Type B pancreatic cell (in vitro differentiated cells): ENCODE data around the gene CENPB. TPM values are rescaled to one million over a fixed set of nuclear protein-coding genes. Genes with fewer than 3 reads are reported as not detected.

Experiments used
- total RNA-seq: library from RNA; stranded (reverse); gene quantifications from 2 replicates; pipeline ENCODE4 v1.2.1, GENCODE V29; 2021; ENCODE audit warnings: low replicate concordance

The CENPB gene
- total RNA-seq, 1 donor from 2014 or later, result 63.2 TPM

Other genes starting within 250 kb of the CENPB start
- gene GFRA4, start 123.3 kb downstream of the CENPB start, total RNA-seq, result not detected in 2 replicates
- gene ADAM33, start 104.7 kb downstream of the CENPB start, total RNA-seq, result 0.29 and 8.2 TPM in 2 replicates
- gene SIGLEC1, start 74.1 kb downstream of the CENPB start, total RNA-seq, result not detected in 2 replicates
- gene HSPA12B, start 54.1 kb downstream of the CENPB start, total RNA-seq, result 0.10 and 5.2 TPM in 2 replicates
- 21.7 and 49.4 TPM in 2 replicates for gene ADISSP, start 19.0 kb downstream of the CENPB start, total RNA-seq
- 0.55 and 3.0 TPM in 2 replicates for gene SPEF1, start 5.3 kb downstream of the CENPB start, total RNA-seq
- 34.8 and 51.1 TPM in 2 replicates for gene CDC25B, start 9.6 kb upstream of the CENPB start, total RNA-seq
- 10.4 and 11.1 TPM in 2 replicates for gene AP5S1, start 33.8 kb upstream of the CENPB start, total RNA-seq
- gene MAVS, start 60.1 kb upstream of the CENPB start, total RNA-seq, result 44.5 and 52.2 TPM in 2 replicates
- 38.9 and 55.3 TPM in 2 replicates for gene PANK2, start 102.6 kb upstream of the CENPB start, total RNA-seq
- gene RNF24, start 228.8 kb upstream of the CENPB start, total RNA-seq, result 17.2 and 23.6 TPM in 2 replicates